SK-N-SH treated with all-trans-retinoic acid at 6 μM for 48 hours (cell line): ENCODE data around the gene DNAH1.

Experiments
- ATAC-seq: fragments of 200-7000 bp; cut with Tn5 transposase; 3 replicates; pipeline ENCODE4 v1.9.1; 2020; ENCODE audit warnings: mild to moderate bottlenecking, moderate library complexity
- ARNTL ChIP-seq: fragments of 450-650 bp; formaldehyde crosslinking; IDR thresholded peaks from 2 replicates; pipeline ENCODE4 v1.5.0; 2020; ENCODE audit warnings: low read depth, mild to moderate bottlenecking, moderate library complexity, borderline replicate concordance
- BACH2 ChIP-seq: fragments of 250-450 bp; sonication (Bioruptor Pico); IDR thresholded peaks from 2 replicates; pipeline ENCODE4 v1.9.0; 2021; ENCODE audit warnings: mild to moderate bottlenecking, borderline replicate concordance
- CSDC2 ChIP-seq: fragments of 250-450 bp; sonication (Bioruptor Pico); IDR thresholded peaks from 2 replicates; pipeline ENCODE4 v1.5.0; 2020; ENCODE audit warnings: mild to moderate bottlenecking, moderate library complexity
- ESRRG ChIP-seq: fragments of 250-450 bp; sonication (Bioruptor Pico); IDR thresholded peaks from 2 replicates; pipeline ENCODE4 v1.6.1; 2021; ENCODE audit warnings: mild to moderate bottlenecking
- GLIS3 ChIP-seq: fragments of 250-450 bp; sonication (Bioruptor Pico); IDR thresholded peaks from 2 replicates; pipeline ENCODE4 v1.5.0; 2020; ENCODE audit warnings: mild to moderate bottlenecking, moderate library complexity
- ISL1 ChIP-seq: fragments of 250-450 bp; sonication (Bioruptor Pico); IDR thresholded peaks from 2 replicates; pipeline ENCODE4 v2.1.2; 2022; ENCODE audit warnings: mild to moderate bottlenecking, moderate library complexity
- OSR1 ChIP-seq: fragments of 250-450 bp; sonication (Bioruptor Pico); IDR thresholded peaks from 2 replicates; pipeline ENCODE4 v1.8.0; 2022; ENCODE audit warnings: moderate library complexity, mild to moderate bottlenecking, inconsistent platforms
- PPARA ChIP-seq: fragments of 250-450 bp; sonication (Bioruptor Pico); IDR thresholded peaks from 2 replicates; pipeline ENCODE4 v1.5.0; 2020; ENCODE audit warnings: mild to moderate bottlenecking, borderline replicate concordance
- RARB ChIP-seq: fragments of 250-450 bp; sonication (Bioruptor Pico); IDR thresholded peaks from 2 replicates; pipeline ENCODE4 v1.8.0; 2021; ENCODE audit warnings: mild to moderate bottlenecking, moderate library complexity
- TCF4 ChIP-seq: fragments of 250-450 bp; sonication (Bioruptor Pico); IDR thresholded peaks from 2 replicates; pipeline ENCODE4 v1.8.0; 2021; ENCODE audit warnings: mild to moderate bottlenecking, moderate library complexity, borderline replicate concordance
- TOX ChIP-seq: fragments of 250-450 bp; sonication (Bioruptor Pico); IDR thresholded peaks from 2 replicates; pipeline ENCODE4 v1.8.0; 2021; ENCODE audit warnings: mild to moderate bottlenecking, moderate library complexity, borderline replicate concordance
- ZC3H10 ChIP-seq: fragments of 250-450 bp; sonication (Bioruptor Pico); IDR thresholded peaks from 2 replicates; pipeline ENCODE4 v1.5.1; 2021; ENCODE audit warnings: mild to moderate bottlenecking, moderate library complexity
- ZFP3 ChIP-seq: fragments of 250-450 bp; sonication (Bioruptor Pico); IDR thresholded peaks from 2 replicates; pipeline ENCODE4 v1.5.0; 2020; ENCODE audit warnings: mild to moderate bottlenecking, moderate library complexity
- ZFP30 ChIP-seq: fragments of 450-650 bp; formaldehyde crosslinking; IDR thresholded peaks from 2 replicates; pipeline ENCODE4 v1.5.0; 2022; ENCODE audit warnings: mild to moderate bottlenecking, moderate library complexity
- ZNF565 ChIP-seq: fragments of 450-650 bp; formaldehyde crosslinking; conservative IDR thresholded peaks from 2 replicates; pipeline ENCODE4 v1.5.0; 2020; ENCODE audit warnings: low read depth, mild to moderate bottlenecking, moderate library complexity
- ZNF70 ChIP-seq: fragments of 450-650 bp; formaldehyde crosslinking; IDR thresholded peaks from 2 replicates; pipeline ENCODE4 v1.5.0; 2020; ENCODE audit warnings: mild to moderate bottlenecking, moderate library complexity
- ZNF8 ChIP-seq: fragments of 450-650 bp; formaldehyde crosslinking; IDR thresholded peaks from 2 replicates; pipeline ENCODE4 v1.5.0; 2020; ENCODE audit warnings: mild to moderate bottlenecking, moderate library complexity
- TF ChIP-seq, protein P1 (sequence below): fragments of 250-450 bp; sonication (Bioruptor Pico); IDR thresholded peaks from 2 replicates; pipeline ENCODE4 v1.8.0; 2021; ENCODE audit warnings: low read depth, mild to moderate bottlenecking, moderate library complexity, borderline replicate concordance
- TF ChIP-seq, protein P2 (sequence below): fragments of 250-450 bp; sonication (Bioruptor Pico); IDR thresholded peaks from 2 replicates; pipeline ENCODE4 v1.8.0; 2020; ENCODE audit warnings: mild to moderate bottlenecking, moderate library complexity, borderline replicate concordance
- TF ChIP-seq, protein P3 (sequence below): fragments of 250-450 bp; sonication (Bioruptor Pico); IDR thresholded peaks from 2 replicates; pipeline ENCODE4 v1.5.1; 2021; ENCODE audit warnings: mild to moderate bottlenecking, moderate library complexity
- TF ChIP-seq, protein P4 (sequence below): fragments of 250-450 bp; sonication (Bioruptor Pico); IDR thresholded peaks from 2 replicates; pipeline ENCODE4 v1.5.1; 2020; ENCODE audit warnings: low read depth, mild to moderate bottlenecking, moderate library complexity

The DNAH1 gene

DNA sequence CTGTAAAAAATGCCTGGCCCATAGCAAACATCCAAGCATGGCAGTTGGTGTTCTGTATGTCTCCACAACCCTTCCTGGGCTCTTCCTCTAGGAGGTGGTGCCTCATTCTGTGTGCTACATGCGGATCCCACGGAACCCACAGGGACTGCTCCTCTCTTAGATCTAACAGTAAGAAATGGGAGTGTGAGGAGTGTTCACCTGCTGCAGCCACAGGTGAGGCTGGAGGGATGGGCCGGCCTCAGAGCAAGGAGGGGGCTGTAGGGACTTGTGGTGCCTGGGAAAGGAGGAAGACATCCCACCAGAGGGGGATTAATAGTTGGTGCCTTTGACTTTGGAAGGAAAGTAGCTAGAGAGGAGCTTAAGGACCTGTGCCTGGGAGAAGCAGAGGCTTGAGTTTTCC is 106.5 kb downstream of the DNAH1 start:
- TF ChIP-seq, protein P1, sequence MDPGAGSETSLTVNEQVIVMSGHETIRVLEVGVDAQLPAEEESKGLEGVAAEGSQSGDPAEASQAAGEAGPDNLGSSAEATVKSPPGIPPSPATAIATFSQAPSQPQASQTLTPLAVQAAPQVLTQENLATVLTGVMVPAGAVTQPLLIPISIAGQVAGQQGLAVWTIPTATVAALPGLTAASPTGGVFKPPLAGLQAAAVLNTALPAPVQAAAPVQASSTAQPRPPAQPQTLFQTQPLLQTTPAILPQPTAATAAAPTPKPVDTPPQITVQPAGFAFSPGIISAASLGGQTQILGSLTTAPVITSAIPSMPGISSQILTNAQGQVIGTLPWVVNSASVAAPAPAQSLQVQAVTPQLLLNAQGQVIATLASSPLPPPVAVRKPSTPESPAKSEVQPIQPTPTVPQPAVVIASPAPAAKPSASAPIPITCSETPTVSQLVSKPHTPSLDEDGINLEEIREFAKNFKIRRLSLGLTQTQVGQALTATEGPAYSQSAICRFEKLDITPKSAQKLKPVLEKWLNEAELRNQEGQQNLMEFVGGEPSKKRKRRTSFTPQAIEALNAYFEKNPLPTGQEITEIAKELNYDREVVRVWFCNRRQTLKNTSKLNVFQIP (CRISPR knock-in tag) = no peak
- no peak for TF ChIP-seq TCF4 (CRISPR knock-in tag)
- TF ChIP-seq ZFP30 (CRISPR knock-in tag) = no peak
- TF ChIP-seq ARNTL (CRISPR knock-in tag) = no peak
- TF ChIP-seq ZC3H10 = no peak
- ATAC-seq = no peak

DNA sequence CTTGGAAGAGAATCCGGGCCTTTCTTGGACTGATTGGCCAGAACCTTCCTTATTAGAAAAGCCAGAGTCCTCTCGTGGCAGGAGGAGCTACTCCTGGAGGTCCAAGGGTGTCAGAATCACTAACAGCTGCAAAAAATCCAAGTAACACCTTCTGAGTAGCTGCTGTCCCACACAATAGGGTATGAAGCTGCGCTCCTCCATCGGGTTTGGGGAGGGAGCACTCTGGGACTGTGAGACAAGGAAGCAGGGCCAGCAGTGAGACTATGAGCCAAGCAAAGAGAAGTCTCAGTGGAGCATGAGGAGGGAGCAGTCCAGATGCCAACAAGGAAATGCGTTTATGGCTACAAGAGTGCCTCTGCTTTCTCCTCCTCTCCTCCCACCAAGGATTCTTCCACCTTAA is 107.1 kb downstream of the DNAH1 start:
- no peak for TF ChIP-seq ZFP30 (CRISPR knock-in tag)
- TF ChIP-seq, protein P2, sequence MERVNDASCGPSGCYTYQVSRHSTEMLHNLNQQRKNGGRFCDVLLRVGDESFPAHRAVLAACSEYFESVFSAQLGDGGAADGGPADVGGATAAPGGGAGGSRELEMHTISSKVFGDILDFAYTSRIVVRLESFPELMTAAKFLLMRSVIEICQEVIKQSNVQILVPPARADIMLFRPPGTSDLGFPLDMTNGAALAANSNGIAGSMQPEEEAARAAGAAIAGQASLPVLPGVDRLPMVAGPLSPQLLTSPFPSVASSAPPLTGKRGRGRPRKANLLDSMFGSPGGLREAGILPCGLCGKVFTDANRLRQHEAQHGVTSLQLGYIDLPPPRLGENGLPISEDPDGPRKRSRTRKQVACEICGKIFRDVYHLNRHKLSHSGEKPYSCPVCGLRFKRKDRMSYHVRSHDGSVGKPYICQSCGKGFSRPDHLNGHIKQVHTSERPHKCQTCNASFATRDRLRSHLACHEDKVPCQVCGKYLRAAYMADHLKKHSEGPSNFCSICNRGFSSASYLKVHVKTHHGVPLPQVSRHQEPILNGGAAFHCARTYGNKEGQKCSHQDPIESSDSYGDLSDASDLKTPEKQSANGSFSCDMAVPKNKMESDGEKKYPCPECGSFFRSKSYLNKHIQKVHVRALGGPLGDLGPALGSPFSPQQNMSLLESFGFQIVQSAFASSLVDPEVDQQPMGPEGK (CRISPR knock-in tag) = no peak
- TF ChIP-seq OSR1 (CRISPR knock-in tag) = no peak
- no peak for TF ChIP-seq ZNF8 (CRISPR knock-in tag)
- TF ChIP-seq PPARA (CRISPR knock-in tag) = no peak
- no peak for TF ChIP-seq ZNF70 (CRISPR knock-in tag)
- no peak for TF ChIP-seq ESRRG (CRISPR knock-in tag)
- TF ChIP-seq GLIS3 = no peak
- ATAC-seq = no peak

DNA sequence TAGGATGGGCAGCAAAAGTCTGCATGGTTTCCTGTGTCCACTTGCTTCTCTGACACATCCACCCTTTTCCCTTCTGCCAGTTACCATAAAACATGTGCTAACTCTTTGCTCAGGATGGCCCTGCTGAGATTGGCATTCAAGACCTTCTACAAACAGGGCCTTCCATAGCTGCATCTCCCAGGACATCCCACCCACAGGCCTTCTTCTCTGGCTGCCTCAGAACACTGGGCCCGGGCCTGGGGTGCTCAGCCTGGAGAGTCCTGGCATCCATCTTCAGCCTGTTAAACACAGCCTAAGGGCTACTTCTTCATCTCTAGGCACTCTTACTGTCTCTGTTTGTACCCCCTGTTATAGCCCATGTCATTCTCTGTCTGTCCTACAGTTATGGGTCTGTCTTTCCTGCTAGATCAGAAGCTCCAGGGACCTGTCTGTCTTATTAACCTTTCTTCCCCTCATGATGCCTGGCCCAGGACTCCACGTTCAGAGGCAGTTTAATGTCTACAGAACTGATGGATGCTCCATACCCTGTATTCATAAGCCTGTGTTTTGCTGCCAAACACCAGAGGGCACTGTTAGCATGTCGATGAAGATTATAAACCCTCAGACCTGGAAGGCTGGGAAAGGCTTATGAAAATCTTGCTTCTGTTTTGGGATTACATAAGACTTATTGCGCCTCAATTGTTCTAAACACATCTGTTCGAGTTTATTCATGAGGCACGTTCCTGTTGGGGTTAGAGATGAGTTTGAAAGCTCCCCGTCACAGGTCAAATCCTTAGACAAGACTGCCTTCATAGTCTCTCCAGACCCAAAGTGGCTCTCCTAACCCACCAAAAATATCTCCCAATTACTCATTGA is 112.3 kb downstream of the DNAH1 start:
- ATAC-seq = peak; percentile 99
- TF ChIP-seq ARNTL (CRISPR knock-in tag) = no peak
- TF ChIP-seq OSR1 (CRISPR knock-in tag) = no peak
- TF ChIP-seq ZFP3 (CRISPR knock-in tag) = no peak

DNA sequence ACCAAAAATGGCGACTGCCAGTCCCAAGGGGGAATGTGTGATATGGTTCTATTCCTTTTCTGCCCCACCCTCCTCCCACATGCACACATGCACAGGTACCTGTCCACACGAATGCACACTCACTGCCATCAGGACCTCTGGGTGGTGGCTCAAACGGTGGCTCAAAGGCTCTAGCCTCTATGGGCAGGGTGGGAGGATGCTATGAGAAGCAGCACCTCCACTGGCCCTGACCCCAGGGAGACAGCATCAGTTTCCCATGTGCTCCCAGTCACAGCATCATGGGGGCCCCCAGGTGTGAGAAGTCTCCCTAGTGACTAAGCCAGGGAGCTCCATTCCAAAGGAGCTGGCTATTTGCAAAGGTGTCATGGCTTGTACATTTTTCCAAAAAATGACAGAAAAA is 112.9 kb downstream of the DNAH1 start:
- ATAC-seq = no peak; the same call in 1 of the 3 replicates
- no peak for TF ChIP-seq TOX (CRISPR knock-in tag)
- TF ChIP-seq ZNF565 (CRISPR knock-in tag) = no peak
- TF ChIP-seq ZNF70 (CRISPR knock-in tag) = no peak
- TF ChIP-seq BACH2 (CRISPR knock-in tag) = no peak
- TF ChIP-seq TCF4 (CRISPR knock-in tag) = no peak
- no peak for TF ChIP-seq ISL1 (CRISPR knock-in tag)
- no peak for TF ChIP-seq CSDC2 (CRISPR knock-in tag)
- no peak for TF ChIP-seq PPARA (CRISPR knock-in tag)
- no peak for TF ChIP-seq OSR1 (CRISPR knock-in tag)
- TF ChIP-seq ZC3H10 = no peak
- TF ChIP-seq RARB (CRISPR knock-in tag) = no peak
- TF ChIP-seq, protein P3, sequence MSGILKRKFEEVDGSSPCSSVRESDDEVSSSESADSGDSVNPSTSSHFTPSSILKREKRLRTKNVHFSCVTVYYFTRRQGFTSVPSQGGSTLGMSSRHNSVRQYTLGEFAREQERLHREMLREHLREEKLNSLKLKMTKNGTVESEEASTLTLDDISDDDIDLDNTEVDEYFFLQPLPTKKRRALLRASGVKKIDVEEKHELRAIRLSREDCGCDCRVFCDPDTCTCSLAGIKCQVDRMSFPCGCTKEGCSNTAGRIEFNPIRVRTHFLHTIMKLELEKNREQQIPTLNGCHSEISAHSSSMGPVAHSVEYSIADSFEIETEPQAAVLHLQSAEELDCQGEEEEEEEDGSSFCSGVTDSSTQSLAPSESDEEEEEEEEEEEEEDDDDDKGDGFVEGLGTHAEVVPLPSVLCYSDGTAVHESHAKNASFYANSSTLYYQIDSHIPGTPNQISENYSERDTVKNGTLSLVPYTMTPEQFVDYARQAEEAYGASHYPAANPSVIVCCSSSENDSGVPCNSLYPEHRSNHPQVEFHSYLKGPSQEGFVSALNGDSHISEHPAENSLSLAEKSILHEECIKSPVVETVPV (CRISPR knock-in tag) = no peak
- TF ChIP-seq, protein P4, sequence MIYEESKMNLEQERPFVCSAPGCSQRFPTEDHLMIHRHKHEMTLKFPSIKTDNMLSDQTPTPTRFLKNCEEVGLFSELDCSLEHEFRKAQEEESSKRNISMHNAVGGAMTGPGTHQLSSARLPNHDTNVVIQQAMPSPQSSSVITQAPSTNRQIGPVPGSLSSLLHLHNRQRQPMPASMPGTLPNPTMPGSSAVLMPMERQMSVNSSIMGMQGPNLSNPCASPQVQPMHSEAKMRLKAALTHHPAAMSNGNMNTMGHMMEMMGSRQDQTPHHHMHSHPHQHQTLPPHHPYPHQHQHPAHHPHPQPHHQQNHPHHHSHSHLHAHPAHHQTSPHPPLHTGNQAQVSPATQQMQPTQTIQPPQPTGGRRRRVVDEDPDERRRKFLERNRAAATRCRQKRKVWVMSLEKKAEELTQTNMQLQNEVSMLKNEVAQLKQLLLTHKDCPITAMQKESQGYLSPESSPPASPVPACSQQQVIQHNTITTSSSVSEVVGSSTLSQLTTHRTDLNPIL (CRISPR knock-in tag) = no peak
- TF ChIP-seq, protein P2 (CRISPR knock-in tag) = no peak
- TF ChIP-seq ZNF8 (CRISPR knock-in tag) = no peak
